ENCODE results near the gene SPATA12. TPM values are rescaled to one million over a fixed set of nuclear protein-coding genes. Genes with fewer than 3 reads are reported as not detected.

SPATA12 gene
- total and polyA plus RNA-seq, 5 experiments from 2014 or later: not detected

DNA sequence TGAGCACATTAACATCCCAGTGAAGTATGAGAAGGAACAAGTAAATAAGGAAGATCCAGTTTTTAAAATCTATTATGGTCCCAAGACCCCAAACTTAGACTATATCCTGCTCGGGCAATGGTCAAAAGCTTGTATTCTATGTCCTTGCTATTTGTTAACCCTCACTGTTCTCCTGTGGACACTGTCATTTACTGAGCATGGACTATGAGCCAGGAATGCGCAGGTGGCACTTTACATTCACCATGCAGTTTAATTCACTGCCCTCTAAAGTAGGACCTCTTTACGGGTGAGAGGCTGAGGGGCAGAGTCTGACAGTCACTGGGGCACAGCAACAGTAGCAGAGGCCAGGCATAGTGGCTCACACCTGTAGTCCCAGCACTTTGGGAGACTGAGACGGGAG is 28.6 kb downstream of the SPATA12 start:
- Mint-ChIP-seq H3K36me3 (no peaks in the 10 kb centered on the region), H3K27me3 (peaks cover 0 to 7% (median 3%) of the 10 kb centered on the region in 5 donors), H3K4me1 (no peaks in the 10 kb centered on the region), H3K27ac (no peak overlapping the region), H3K4me3 (no peak overlapping the region), H3K9me3 (no peaks in the 10 kb centered on the region)
- POLR2A ChIA-PET: no interaction called here
- no peak for DNase-seq
- ATAC-seq: no peak

DNA sequence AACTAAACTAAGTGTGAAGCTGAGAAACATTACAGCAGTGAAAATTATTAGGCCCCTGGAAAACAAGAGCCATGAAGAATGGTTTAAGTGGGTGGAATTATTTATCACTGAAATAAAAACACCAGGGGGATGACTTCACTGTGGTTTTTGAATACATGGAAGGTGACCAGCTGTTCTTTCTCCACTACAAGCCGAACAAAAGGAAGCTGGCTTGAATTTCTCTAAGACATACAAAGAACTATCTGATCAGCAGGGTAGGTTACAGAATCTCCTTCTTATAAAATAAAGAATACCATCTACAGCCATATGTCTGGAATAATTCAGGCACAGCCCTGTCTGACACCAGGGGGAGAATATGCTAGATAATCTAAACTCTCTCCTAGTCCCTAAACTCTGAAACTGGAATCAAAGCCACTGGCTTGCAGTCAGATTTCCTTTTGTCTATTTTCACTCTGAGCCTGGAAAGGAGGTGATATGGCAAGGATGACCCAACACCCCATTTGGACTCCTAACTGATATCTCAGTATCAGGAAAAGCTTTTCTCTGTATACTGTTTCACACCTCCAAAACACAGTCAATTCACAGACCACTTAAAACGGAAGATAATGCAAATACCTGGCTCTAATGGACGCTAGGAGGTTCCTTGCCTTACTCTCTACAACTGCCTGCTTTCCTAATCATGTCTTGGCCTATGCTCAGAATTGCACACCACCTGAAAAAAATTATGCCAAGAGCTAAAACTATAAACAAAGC is 31.2 kb downstream of the SPATA12 start:
- no peaks in the 10 kb centered on the region for H3K4me1 Mint-ChIP-seq
- peak overlapping the region in 1 of 10 donors; percentile 10 for H3K27ac Mint-ChIP-seq
- H3K27me3 Mint-ChIP-seq: peaks cover 0 to 4% (median 3%) of the 10 kb centered on the region in 5 donors
- ATAC-seq: no peak
- no peak for DNase-seq
- H3K36me3 Mint-ChIP-seq: no peaks in the 10 kb centered on the region
- H3K4me3 Mint-ChIP-seq: no peak overlapping the region
- no peaks in the 10 kb centered on the region for H3K9me3 Mint-ChIP-seq
- POLR2A ChIA-PET: no interaction called here

DNA sequence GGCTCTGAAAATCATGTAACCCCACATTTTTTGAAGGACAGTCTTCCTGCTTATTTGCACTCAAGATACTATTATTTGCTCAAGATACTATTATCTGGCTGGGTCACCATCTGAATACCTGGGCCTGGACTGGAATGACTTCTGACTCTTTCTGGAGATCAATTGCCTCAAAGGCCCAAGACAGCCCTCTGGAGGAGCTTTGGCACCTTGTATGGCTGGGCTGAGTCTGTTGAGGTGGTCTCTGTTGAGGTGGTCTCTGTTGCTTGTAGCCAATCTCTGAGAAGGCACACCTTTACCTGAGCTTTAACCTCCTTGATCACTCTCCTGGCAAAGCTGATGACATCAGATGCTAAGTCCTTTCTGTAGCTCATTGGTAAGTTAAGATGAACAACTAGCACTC is 33.0 kb downstream of the SPATA12 start:
- no peaks in the 10 kb centered on the region for H3K4me1 Mint-ChIP-seq
- H3K4me3 Mint-ChIP-seq: no peak overlapping the region
- H3K9me3 Mint-ChIP-seq: no peaks in the 10 kb centered on the region
- H3K27me3 Mint-ChIP-seq: peaks cover 0 to 3% (median 2%) of the 10 kb centered on the region in 5 donors
- H3K27ac Mint-ChIP-seq: no peak overlapping the region
- POLR2A ChIA-PET: no interaction called here
- H3K36me3 Mint-ChIP-seq: no peaks in the 10 kb centered on the region
- ATAC-seq: no peak
- DNase-seq: no peak

DNA sequence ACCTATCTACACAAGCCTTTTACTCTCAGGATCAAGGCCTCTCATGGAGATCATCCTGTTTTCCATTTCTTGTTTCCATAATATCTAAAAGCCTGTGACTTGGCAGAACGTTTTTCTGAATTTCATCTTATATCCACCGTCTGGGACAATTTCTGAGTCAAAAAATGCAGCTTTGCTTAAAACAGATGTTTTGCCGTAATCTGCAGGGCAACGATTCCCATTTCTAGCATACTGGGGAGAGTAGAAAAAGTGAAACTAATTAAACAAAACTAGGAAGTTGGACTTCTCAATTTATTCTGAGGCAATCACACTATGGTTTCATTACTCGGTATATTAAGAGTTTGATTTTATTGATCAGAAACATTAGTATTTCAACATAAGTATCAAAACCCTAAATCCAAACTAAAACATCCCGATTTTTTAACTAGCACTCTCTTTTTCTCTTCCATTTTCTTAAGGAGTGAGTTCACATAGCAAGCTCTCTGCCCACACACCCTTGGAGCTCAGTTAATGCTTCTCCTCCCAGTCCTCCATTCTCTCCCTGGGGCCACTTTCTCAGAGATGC is 33.6 kb downstream of the SPATA12 start:
- no peak overlapping the region for H3K27ac Mint-ChIP-seq
- no peak overlapping the region for H3K4me3 Mint-ChIP-seq
- H3K9me3 Mint-ChIP-seq: no peaks in the 10 kb centered on the region
- ATAC-seq (no peak), DNase-seq (no peak)
- no peaks in the 10 kb centered on the region for H3K4me1 Mint-ChIP-seq
- H3K27me3 Mint-ChIP-seq: peaks cover 0 to 2% (median 0%) of the 10 kb centered on the region in 5 donors
- POLR2A ChIA-PET: no interaction called here
- H3K36me3 Mint-ChIP-seq: no peaks in the 10 kb centered on the region

DNA sequence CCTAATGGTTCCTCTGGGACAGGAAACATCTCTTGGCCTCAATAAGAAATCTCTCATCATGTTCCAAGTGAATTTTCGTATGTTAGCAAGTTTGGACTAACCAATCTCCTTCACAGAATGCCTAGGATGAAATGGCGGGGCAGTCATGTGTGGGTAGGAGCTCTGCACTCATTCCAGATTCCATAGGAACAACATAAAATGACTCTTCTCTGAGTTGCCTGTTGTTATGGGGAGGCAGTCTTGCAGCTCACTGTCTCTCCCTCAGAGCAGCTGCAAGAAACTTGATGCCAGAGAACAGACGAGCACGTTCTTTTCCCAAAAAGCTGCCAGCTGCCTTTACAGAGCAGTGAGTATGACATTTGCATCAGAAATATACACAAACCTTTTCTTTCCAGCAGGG is 34.1 kb downstream of the SPATA12 start:
- Mint-ChIP-seq H3K4me1 (no peaks in the 10 kb centered on the region), H3K27me3 (peaks cover 0 to 2% (median 0%) of the 10 kb centered on the region in 5 donors), H3K9me3 (no peaks in the 10 kb centered on the region), H3K36me3 (no peaks in the 10 kb centered on the region), H3K27ac (no peak overlapping the region), H3K4me3 (no peak overlapping the region)
- ATAC-seq: no peak
- POLR2A ChIA-PET: no interaction called here
- no peak for DNase-seq

DNA sequence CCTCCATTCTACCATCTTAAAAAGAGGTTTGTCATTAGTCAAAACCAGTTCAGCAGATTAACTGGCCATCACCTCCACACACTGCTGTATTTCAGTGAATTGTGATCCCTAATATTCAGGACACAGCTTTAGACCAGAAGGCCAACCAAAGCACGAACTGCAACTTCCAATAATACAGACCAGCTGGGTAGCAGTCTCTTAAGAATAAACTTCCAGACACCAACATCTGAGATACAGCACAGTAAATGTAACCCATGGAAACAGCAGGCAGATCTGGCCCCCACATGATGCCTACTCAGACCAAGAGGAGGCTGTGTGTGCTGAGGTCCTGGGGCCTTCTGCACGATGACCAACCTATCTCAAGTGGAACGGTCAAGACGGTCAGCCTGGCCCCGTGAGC is 34.9 kb downstream of the SPATA12 start:
- peaks cover 0 to 2% (median 0%) of the 10 kb centered on the region in 5 donors for H3K27me3 Mint-ChIP-seq
- H3K27ac Mint-ChIP-seq: no peak overlapping the region
- no peaks in the 10 kb centered on the region for H3K4me1 Mint-ChIP-seq
- DNase-seq (no peak), ATAC-seq (no peak)
- POLR2A ChIA-PET: no interaction called here
- H3K9me3 Mint-ChIP-seq: no peaks in the 10 kb centered on the region
- no peaks in the 10 kb centered on the region for H3K36me3 Mint-ChIP-seq
- H3K4me3 Mint-ChIP-seq: no peak overlapping the region

DNA sequence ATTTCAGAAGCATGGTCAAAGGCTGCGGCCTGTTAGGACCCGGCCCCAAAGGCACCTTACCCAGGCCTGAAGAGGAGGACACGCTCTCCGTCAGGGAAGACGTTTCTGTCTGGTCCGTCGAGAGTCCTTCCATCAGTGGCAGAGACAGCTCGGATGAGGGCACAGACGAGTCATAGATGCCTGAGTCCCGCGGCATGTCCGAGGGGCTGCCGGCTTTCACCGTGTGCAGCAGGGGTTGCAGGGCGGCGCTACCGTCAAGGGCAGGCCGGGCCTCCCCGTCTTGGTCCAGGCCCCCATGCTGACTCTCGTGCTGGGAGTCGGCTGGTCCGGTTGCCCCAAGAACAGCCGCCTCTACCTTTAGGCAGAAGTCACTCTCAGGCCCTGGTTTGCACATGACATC is 37.1 kb downstream of the SPATA12 start:
- Mint-ChIP-seq H3K4me1 (peaks cover 0 to 3% (median 0%) of the 10 kb centered on the region in 4 donors), H3K36me3 (no peaks in the 10 kb centered on the region), H3K27ac (no peak overlapping the region), H3K27me3 (peaks cover 0 to 3% (median 1%) of the 10 kb centered on the region in 5 donors), H3K4me3 (no peak overlapping the region), H3K9me3 (no peaks in the 10 kb centered on the region)
- DNase-seq: no peak
- no peak for ATAC-seq
- POLR2A ChIA-PET: no interaction called here

DNA sequence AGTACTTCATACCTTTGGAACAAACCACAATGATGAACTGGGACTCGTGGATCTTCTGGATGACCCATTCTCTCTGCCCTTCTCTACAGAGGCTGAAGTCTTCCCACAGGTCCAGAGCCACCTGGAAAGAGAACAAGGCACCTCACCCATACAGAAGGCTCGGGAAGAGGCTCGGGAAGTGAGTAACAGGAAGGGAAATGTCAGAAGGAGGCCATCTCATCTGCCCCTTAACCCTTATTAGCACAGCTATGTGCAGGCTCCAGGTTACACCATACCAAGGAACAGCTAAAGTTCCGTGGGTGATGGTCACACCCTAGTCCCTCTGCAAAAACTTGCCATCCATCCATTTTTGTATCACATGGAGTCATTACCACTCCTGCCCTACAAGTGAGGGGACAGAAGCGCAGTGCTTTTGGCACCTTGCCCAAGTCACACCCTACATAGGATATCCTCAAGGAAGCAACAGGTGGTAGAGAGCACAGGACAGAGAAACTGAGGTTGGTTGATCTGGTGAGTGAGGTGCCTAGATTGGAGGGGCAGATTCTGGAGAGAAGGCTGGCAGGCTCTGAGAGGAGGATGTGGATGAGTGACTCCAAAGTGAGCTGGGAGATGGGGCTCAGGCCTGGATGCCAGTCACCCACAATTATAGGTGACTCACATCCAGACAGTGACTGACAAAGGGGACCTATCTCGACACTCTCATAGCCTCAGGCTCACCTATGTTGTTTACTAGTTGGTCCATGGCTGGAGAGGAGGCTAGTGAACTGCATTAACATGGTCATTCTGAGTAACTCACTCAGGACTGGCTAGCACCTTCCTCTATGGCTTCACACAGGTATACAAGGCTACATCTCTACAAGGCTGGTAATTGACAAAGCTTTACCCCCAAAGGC is 38.2 kb downstream of the SPATA12 start:
- no peaks in the 10 kb centered on the region for H3K36me3 Mint-ChIP-seq
- ATAC-seq (no peak), DNase-seq (no peak)
- H3K4me1 Mint-ChIP-seq: peaks cover 0 to 3% (median 0%) of the 10 kb centered on the region in 4 donors
- POLR2A ChIA-PET: no interaction called here
- no peak overlapping the region for H3K4me3 Mint-ChIP-seq
- H3K9me3 Mint-ChIP-seq: no peaks in the 10 kb centered on the region
- peaks cover 0 to 3% (median 1%) of the 10 kb centered on the region in 5 donors for H3K27me3 Mint-ChIP-seq
- H3K27ac Mint-ChIP-seq: no peak overlapping the region

DNA sequence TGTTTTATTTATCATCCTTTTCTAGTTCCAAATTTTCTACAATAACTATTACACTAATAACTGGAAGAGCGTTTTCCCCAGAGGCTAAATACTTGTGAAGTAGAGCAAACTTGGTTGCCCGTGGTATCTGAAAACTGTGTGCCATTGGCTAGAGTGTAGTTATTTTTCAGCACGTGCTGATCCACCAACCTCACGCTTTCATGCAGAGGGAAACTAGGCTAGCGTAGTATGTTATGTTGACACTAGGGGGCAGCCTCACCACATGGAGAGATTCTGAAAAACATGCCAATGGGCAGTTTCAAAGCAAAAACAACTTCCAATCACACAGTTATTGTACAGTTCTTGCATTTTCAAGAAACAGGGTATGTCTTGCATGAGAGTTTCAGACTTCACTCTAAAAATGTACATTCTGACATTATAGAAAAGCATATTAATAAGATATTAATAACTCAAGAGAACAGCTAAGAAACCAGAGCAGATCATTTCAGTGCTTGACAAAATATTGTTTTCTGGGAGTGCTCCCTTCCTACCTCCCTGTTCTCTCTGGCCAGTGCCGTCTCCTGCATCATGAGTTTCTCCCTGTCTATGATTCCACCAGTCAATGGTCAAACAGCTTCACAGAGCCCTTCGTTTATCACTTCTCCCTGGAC is 39.7 kb downstream of the SPATA12 start:
- Mint-ChIP-seq H3K9me3 (no peaks in the 10 kb centered on the region), H3K36me3 (no peaks in the 10 kb centered on the region), H3K27me3 (peaks cover 0 to 3% (median 0%) of the 10 kb centered on the region in 5 donors), H3K27ac (no peak overlapping the region), H3K4me1 (peaks cover 0 to 3% (median 0%) of the 10 kb centered on the region in 4 donors), H3K4me3 (no peak overlapping the region)
- DNase-seq (peak in 9 of 10 donors; percentile 12 to 70 (median 48)), ATAC-seq (peak; percentile 86)
- POLR2A ChIA-PET: no interaction called here

DNA sequence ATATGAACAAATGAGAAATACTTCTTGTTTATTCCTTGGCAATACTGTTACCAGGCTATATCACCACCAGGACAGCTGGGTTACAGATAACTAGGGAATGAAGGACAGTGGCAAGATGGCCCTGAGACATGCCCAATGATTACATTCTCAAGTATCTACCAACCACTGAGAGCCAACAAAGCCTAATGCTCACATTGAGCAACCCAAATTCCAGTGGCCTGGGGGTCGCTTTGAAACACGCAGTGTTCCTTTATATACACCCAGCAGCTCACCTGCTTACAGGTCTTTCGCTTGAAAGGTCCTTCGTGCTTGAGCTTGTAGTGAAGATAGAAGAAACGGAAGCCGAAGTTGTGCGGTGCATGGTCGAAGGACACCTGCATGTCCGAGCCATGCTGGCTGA is 45.1 kb downstream of the SPATA12 start:
- H3K27ac Mint-ChIP-seq: no peak overlapping the region
- DNase-seq: no peak
- H3K4me1 Mint-ChIP-seq: peaks cover 0 to under 1% (median 0%) of the 10 kb centered on the region in 4 donors
- peaks cover 0 to 5% (median 4%) of the 10 kb centered on the region in 5 donors for H3K27me3 Mint-ChIP-seq
- H3K36me3 Mint-ChIP-seq: no peaks in the 10 kb centered on the region
- ATAC-seq: no peak
- H3K4me3 Mint-ChIP-seq: no peak overlapping the region
- H3K9me3 Mint-ChIP-seq: no peaks in the 10 kb centered on the region
- POLR2A ChIA-PET: no interaction called here

DNA sequence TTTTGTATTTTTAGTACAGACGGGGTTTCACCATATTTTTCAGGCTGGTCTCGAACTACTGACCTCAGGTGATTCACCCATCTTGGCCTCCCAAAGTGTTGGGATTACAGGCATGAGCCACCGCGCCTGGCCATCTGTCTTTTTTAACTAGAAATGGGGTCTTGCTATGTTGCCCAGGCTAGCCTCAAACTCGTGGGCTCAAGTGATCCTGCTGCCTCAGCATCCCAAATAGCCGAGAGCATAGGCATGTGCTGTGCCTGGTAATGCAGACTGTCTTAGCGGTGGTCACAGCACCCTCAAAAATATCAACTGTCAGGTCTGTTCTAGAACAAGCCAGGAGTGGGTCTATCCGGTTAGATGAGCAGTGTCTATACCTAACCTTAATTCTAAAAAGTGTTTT is 48.2 kb downstream of the SPATA12 start:
- H3K36me3 Mint-ChIP-seq: no peaks in the 10 kb centered on the region
- DNase-seq (no peak), ATAC-seq (no peak)
- no peak overlapping the region for H3K27ac Mint-ChIP-seq
- peaks cover 0 to 5% (median 3%) of the 10 kb centered on the region in 5 donors for H3K27me3 Mint-ChIP-seq
- POLR2A ChIA-PET: no interaction called here
- no peaks in the 10 kb centered on the region for H3K9me3 Mint-ChIP-seq
- no peaks in the 10 kb centered on the region for H3K4me1 Mint-ChIP-seq
- no peak overlapping the region for H3K4me3 Mint-ChIP-seq

DNA sequence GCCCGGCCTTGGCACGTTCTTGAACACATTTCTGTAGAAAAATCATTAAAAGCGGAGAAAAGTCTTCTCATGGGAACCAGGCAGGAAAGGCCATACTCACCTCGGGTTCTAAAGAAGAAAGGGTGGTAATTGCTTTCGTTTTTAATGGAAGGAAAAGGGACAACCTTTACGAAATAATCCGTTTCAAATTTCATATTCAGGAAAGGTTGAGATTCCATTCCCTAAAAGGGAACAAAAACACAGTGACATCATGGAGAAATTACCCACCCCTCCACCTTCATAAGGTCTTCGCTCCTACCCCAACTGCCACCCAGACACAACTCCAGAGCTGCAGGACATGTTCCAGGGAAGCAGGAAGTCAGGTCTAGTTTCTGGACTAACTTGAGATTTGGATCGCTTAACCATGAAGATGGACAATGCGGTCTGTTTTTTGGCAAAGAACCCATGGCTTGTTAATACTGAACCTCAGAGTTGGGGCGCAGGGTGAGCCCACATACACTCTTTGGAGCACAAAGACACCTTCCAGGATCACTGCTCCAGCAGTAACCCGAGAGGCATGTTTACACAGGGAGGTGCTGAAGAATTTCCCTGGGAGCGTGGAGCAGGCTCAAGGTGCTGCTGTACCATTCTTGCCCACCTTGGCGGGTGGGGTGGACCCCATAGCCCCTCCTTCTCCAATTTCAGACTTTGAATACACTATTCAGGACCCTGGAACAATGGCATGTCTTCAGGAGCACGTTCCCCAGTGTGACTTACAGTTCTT is 49.2 kb downstream of the SPATA12 start:
- no peak for ATAC-seq
- Mint-ChIP-seq H3K36me3 (no peaks in the 10 kb centered on the region), H3K27ac (no peak overlapping the region), H3K27me3 (peaks cover 0 to 5% (median 3%) of the 10 kb centered on the region in 5 donors), H3K4me1 (no peaks in the 10 kb centered on the region), H3K4me3 (no peak overlapping the region), H3K9me3 (no peaks in the 10 kb centered on the region)
- POLR2A ChIA-PET: no interaction called here
- no peak for DNase-seq
